GM23338 (cell line): ENCODE results near the gene EFR3B.

ENCODE experiments used
- CTCF ChIP-seq, 2 experiments: fragments of 200-600 bp in 1 of 2; sonication (generic) in 1 of 2; conservative IDR thresholded peaks; 2 replicates each; pipeline versions ENCODE4 v1.5.1 to v1.6.1; 2016 to 2017; ENCODE audit warnings: antibody characterized with exemption in 2 of 2, low read depth in 2 of 2, mild to moderate bottlenecking in 2 of 2, moderate library complexity in 1 of 2
- EZH2 ChIP-seq: fragments of 200-600 bp; sonication (generic); IDR thresholded peaks from one replicate; pipeline ENCODE4 v1.8.0; 2017; ENCODE audit warnings: antibody characterized with exemption, mild to moderate bottlenecking, low read depth; ENCODE audit not compliant: unreplicated experiment
- EZH2phosphoT487 ChIP-seq: fragments of 200-600 bp; sonication (generic); IDR thresholded peaks from one replicate; pipeline ENCODE4 v1.8.1; 2018; ENCODE audit warnings: antibody characterized with exemption; ENCODE audit not compliant: unreplicated experiment
- JUNB ChIP-seq: IDR thresholded peaks from one replicate; pipeline ENCODE4 v1.6.1; 2016; ENCODE audit warnings: antibody characterized with exemption; ENCODE audit not compliant: unreplicated experiment
- POLR2AphosphoS5 ChIP-seq: IDR thresholded peaks from 2 replicates; pipeline ENCODE4 v1.6.1; 2016; ENCODE audit warnings: antibody characterized with exemption, low read depth
- ZNF331 ChIP-seq: fragments of 250-450 bp; sonication (Bioruptor Pico); IDR thresholded peaks from 2 replicates; pipeline ENCODE4 v1.5.0; 2020; ENCODE audit warnings: low read depth, mild to moderate bottlenecking, moderate library complexity
- TF ChIP-seq, protein P1 (sequence below): IDR thresholded peaks from one replicate; pipeline ENCODE4 v1.6.1; 2018; ENCODE audit warnings: antibody characterized with exemption; ENCODE audit not compliant: unreplicated experiment

GRCh38 chr2:25098056-25098455 is 56.2 kb downstream of the EFR3B start:
- no peak for TF ChIP-seq CTCF (conservative IDR thresholded peaks at IDR 0.05; ENCODE audit: low read depth in 2 of 2)
- no peak for TF ChIP-seq ZNF331 (CRISPR knock-in tag)
- no peak for TF ChIP-seq EZH2
- no peak for TF ChIP-seq EZH2phosphoT487
- TF ChIP-seq POLR2AphosphoS5, result no peak
- TF ChIP-seq JUNB, result no peak
- TF ChIP-seq, protein P1, sequence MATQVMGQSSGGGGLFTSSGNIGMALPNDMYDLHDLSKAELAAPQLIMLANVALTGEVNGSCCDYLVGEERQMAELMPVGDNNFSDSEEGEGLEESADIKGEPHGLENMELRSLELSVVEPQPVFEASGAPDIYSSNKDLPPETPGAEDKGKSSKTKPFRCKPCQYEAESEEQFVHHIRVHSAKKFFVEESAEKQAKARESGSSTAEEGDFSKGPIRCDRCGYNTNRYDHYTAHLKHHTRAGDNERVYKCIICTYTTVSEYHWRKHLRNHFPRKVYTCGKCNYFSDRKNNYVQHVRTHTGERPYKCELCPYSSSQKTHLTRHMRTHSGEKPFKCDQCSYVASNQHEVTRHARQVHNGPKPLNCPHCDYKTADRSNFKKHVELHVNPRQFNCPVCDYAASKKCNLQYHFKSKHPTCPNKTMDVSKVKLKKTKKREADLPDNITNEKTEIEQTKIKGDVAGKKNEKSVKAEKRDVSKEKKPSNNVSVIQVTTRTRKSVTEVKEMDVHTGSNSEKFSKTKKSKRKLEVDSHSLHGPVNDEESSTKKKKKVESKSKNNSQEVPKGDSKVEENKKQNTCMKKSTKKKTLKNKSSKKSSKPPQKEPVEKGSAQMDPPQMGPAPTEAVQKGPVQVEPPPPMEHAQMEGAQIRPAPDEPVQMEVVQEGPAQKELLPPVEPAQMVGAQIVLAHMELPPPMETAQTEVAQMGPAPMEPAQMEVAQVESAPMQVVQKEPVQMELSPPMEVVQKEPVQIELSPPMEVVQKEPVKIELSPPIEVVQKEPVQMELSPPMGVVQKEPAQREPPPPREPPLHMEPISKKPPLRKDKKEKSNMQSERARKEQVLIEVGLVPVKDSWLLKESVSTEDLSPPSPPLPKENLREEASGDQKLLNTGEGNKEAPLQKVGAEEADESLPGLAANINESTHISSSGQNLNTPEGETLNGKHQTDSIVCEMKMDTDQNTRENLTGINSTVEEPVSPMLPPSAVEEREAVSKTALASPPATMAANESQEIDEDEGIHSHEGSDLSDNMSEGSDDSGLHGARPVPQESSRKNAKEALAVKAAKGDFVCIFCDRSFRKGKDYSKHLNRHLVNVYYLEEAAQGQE, result no peak
